Measurements from ENCODE around the gene TRAF6. TPM values are rescaled to one million over a fixed set of nuclear protein-coding genes. Genes with fewer than 3 reads are reported as not detected.
"Not testable (repeated sequence)": the region's sequence is repeated elsewhere in the genome, so short reads cannot be mapped to it uniquely, and the experiment has no call there.

Gene TRAF6
- total RNA-seq, 3 donors from 2014 or later: 15.5 to 19.2 (median 17.9) TPM

DNA sequence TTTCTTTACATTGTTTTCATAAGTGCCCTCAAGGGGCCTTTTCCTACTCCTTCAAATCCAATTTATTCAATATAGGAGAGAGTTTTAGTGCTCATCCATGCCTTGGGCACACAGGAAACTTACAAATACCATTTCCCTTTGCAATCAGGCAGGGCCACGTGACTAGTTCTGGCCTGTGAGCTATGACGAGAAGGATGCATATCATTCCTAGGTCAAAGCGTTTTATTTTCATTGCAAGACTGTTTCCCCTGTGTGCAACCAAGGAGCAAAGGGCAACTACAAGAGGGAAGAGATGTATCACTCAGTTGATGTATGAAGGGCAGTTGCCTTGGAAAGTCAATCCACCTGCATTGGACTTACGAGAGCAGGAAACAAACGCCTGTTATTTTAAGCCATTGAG lies 1.9 kb upstream of the TRAF6 start:
- no peaks in the 10 kb centered on the region for H3K36me3 ChIP-seq (ENCODE audit: low read depth)
- TF ChIP-seq, protein P1, sequence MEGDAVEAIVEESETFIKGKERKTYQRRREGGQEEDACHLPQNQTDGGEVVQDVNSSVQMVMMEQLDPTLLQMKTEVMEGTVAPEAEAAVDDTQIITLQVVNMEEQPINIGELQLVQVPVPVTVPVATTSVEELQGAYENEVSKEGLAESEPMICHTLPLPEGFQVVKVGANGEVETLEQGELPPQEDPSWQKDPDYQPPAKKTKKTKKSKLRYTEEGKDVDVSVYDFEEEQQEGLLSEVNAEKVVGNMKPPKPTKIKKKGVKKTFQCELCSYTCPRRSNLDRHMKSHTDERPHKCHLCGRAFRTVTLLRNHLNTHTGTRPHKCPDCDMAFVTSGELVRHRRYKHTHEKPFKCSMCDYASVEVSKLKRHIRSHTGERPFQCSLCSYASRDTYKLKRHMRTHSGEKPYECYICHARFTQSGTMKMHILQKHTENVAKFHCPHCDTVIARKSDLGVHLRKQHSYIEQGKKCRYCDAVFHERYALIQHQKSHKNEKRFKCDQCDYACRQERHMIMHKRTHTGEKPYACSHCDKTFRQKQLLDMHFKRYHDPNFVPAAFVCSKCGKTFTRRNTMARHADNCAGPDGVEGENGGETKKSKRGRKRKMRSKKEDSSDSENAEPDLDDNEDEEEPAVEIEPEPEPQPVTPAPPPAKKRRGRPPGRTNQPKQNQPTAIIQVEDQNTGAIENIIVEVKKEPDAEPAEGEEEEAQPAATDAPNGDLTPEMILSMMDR (IDR thresholded peaks at IDR 0.05): no peak
- no peak for DNase-seq
- H3K4me1 ChIP-seq (ENCODE audit: low read depth): peaks cover 8% of the 10 kb centered on the region
- intact Hi-C loops (cut with DNase I, micrococcal nuclease): no loop called here
- no peak for ATAC-seq
- H3K9me3 ChIP-seq: no peaks in the 10 kb centered on the region
- H3K4me3 ChIP-seq: no peak overlapping the region

DNA sequence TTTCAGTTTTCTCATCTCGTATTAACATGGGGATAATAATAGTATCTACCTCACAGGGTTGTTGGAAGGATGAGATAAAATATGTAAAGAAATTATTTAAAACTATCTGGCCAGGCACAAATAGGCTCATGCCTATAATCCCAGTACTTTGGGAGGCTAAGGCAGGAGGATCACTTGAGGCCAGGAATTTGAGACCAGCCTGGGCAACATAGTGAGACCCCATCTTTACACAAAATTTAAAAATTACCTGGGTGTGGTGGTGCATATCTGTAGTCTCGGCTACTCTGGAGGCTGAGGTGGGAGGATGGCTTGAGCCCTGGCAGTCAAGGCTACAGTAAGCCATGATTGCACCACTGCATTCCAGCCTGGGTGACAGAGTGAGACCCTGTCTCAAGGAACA lies 990 bp upstream of the TRAF6 start:
- H3K36me3 ChIP-seq (ENCODE audit: low read depth); H3K9me3 ChIP-seq; intact Hi-C loops (cut with DNase I, micrococcal nuclease); H3K4me3 ChIP-seq; H3K4me1 ChIP-seq (ENCODE audit: low read depth); DNase-seq; ATAC-seq: not testable (repeated sequence)

DNA sequence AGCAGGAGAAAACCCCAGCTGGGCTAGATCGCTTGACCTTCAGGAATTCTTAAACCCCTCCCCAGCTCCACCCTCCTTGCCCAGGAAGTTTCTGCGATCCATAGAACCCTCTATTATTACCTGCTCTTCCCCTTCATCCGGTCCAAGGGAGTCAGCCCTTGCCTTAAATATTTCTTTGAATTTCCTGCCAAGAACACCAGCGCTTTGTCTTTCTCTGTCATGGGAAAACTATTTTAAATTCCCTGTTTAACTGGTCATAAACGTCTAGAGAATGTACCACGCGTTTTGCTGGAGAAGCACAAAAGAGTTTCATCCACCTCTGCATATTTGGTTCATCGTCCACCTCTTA lies 496 bp upstream of the TRAF6 start:
- no peaks in the 10 kb centered on the region for H3K36me3 ChIP-seq (ENCODE audit: low read depth)
- TF ChIP-seq, protein P1 (IDR thresholded peaks at IDR 0.05): no peak
- peaks cover 8% of the 10 kb centered on the region for H3K4me1 ChIP-seq (ENCODE audit: low read depth)
- no peaks in the 10 kb centered on the region for H3K9me3 ChIP-seq
- intact Hi-C loops (cut with DNase I, micrococcal nuclease): no loop called here
- DNase-seq (peak in 1 of 3 donors; percentile 25), ATAC-seq (peak; percentile 32)
- peak overlapping the region; percentile 74 for H3K4me3 ChIP-seq

DNA sequence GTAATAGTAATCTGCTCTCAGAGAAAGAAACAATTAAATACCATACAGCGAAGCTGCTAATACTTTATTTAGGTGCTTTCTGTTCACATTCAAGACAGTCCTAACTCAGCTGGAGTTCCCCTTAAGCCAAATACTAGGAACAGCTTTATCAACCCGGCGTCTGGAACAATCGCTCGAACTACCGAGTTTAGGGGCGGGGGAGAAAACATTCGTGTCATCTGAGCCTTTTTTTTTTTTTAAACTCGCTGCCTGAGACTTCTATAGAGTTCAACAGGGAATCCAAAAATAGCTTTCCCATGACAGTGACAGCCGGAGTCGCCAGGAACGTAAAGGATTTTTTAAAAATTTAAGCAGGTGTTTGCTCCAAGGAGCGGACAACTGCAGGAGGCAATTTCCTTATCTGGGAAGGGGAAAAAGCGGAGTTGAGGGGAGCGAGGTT lies 852 bp downstream of the TRAF6 start:
- ATAC-seq (peak; percentile 1), DNase-seq (no peak)
- no peaks in the 10 kb centered on the region for H3K36me3 ChIP-seq (ENCODE audit: low read depth)
- H3K9me3 ChIP-seq: no peaks in the 10 kb centered on the region
- peaks cover 8% of the 10 kb centered on the region for H3K4me1 ChIP-seq (ENCODE audit: low read depth)
- TF ChIP-seq, protein P1 (IDR thresholded peaks at IDR 0.05): no peak
- peak overlapping the region; percentile 74 for H3K4me3 ChIP-seq
- intact Hi-C loops (cut with DNase I, micrococcal nuclease): no loop called here

- intact Hi-C loops (cut with DNase I, micrococcal nuclease): no loop called here
- peaks cover 8% of the 10 kb centered on the region for H3K4me1 ChIP-seq (ENCODE audit: low read depth)
- no peak overlapping the region for H3K4me3 ChIP-seq
- DNase-seq: no peak
- no peaks in the 10 kb centered on the region for H3K36me3 ChIP-seq (ENCODE audit: low read depth)
- no peak for ATAC-seq
- H3K9me3 ChIP-seq: no peaks in the 10 kb centered on the region
- TF ChIP-seq, protein P1 (IDR thresholded peaks at IDR 0.05): no peak
Measured at GRCh38 chr11:36508743-36509142, 1.3 kb downstream of the TRAF6 start.

DNA sequence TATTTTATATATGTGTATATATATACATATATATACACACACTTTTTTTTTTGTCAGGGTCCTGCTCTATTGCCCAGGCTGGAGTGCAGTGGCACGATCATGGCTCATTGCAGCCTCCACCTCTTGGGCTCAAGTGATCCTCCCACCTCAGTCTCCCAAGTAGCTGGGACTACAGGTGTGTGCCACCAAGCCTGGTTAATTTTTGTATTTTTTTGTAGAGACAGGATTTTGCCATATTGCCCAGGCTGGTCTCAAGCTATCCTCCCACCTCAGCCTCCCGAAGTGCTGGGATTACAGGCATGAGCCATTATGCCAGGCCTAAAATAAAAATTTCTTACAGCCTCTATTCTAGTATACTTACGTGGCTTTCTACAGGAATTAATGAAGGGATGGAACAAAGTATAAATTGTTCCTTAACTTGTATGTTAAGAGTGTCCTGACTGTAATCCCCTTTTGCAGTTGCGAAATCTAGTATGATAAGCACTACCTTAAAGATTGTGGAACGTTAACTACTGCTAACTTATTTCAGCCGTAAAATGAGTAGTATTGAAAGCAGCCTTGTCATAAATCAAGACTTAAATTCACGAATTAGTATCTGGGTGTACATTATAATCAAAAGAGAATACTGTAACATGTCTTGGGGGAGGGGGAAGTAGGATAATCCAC lies 2.1 kb downstream of the TRAF6 start:
- no peak overlapping the region for H3K4me3 ChIP-seq
- DNase-seq (no peak), ATAC-seq (no peak)
- H3K9me3 ChIP-seq: no peaks in the 10 kb centered on the region
- TF ChIP-seq, protein P1 (IDR thresholded peaks at IDR 0.05): no peak
- H3K4me1 ChIP-seq (ENCODE audit: low read depth): peaks cover 8% of the 10 kb centered on the region
- no peaks in the 10 kb centered on the region for H3K36me3 ChIP-seq (ENCODE audit: low read depth)
- intact Hi-C loops (cut with DNase I, micrococcal nuclease): no loop called here

Data from mucosa of descending colon (tissue), 3 donors.